Transverse colon (tissue), 4 donors: Measurements from ENCODE around the gene ZNF221.

Experiments
- EP300 ChIP-seq: sonication (generic); formaldehyde crosslinking; IDR thresholded peaks from one replicate; pipeline ENCODE4 v1.6.1; 2017; ENCODE audit warnings: antibody characterized with exemption, low read depth
- POLR2A ChIP-seq: fragments of 450-650 bp; IDR thresholded peaks from one replicate; pipeline ENCODE4 v1.6.1; 2016; ENCODE audit warnings: antibody characterized with exemption, mild to moderate bottlenecking, moderate library complexity
- POLR2AphosphoS5 ChIP-seq, 3 donors: sonication (generic); formaldehyde crosslinking; IDR thresholded peaks; one replicate each; pipeline ENCODE4 v1.6.1; 2016; ENCODE audit warnings: antibody characterized with exemption in 3 of 3
- TF ChIP-seq, protein P1 (sequence below), 5 experiments: fragments of 200-600 bp in 3 of 5; fragments of 450-650 bp in 2 of 5; sonication (generic) in 3 of 5; IDR thresholded peaks; 1 replicate in 2 of 5; 2 replicates in 3 of 5; pipeline ENCODE4 v1.5.1; 2016 to 2017; ENCODE audit warnings: antibody characterized with exemption in 5 of 5, inconsistent platforms in 3 of 5, mild to moderate bottlenecking in 2 of 5, moderate library complexity in 1 of 5

DNA sequence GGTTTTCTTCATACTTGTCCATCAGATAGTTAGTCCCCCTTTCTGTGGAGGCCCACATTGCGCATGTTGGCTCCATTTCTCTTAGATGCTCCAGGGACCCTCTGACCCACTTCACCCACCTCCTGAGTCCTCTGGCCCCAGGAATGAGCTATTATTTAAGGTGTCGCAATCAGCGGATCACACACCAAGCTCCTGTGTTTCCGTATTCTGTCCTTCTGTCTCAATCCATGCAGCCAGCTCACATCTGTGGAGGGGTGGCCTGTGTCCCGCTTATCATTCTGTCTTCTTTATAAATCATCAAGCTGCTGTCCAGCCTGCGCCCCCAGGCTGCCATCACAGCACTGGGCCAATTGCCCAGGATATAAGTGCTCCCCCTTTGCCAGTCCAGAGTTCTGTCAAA lies 56.4 kb downstream of the ZNF221 start:
- TF ChIP-seq, protein P1, sequence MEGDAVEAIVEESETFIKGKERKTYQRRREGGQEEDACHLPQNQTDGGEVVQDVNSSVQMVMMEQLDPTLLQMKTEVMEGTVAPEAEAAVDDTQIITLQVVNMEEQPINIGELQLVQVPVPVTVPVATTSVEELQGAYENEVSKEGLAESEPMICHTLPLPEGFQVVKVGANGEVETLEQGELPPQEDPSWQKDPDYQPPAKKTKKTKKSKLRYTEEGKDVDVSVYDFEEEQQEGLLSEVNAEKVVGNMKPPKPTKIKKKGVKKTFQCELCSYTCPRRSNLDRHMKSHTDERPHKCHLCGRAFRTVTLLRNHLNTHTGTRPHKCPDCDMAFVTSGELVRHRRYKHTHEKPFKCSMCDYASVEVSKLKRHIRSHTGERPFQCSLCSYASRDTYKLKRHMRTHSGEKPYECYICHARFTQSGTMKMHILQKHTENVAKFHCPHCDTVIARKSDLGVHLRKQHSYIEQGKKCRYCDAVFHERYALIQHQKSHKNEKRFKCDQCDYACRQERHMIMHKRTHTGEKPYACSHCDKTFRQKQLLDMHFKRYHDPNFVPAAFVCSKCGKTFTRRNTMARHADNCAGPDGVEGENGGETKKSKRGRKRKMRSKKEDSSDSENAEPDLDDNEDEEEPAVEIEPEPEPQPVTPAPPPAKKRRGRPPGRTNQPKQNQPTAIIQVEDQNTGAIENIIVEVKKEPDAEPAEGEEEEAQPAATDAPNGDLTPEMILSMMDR (IDR thresholded peaks at IDR 0.05) = no peak
- TF ChIP-seq POLR2A (no peak), EP300 (no peak), POLR2AphosphoS5 (IDR thresholded peaks at IDR 0.05) (no peak)
